Endometrial microvascular endothelial cells (primary cell): ENCODE results near the gene SLC29A2. TPM values are rescaled to one million over a fixed set of nuclear protein-coding genes. Genes with fewer than 3 reads are reported as not detected.
"Not testable (repeated sequence)": the region's sequence is repeated elsewhere in the genome, so short reads cannot be mapped to it uniquely, and the experiment has no call there.

Experiments
- in situ Hi-C: cut with HindIII; loops from 2 replicates; pipeline ENCODE4 v1.10.0; 2017; ENCODE audit warnings: low sequenced_read_pairs, low pct_unique_long_range_greater_than_20kb; ENCODE audit errors: inconsistent ontology term
- total RNA-seq: library from RNA; depleted of rRNA; stranded (reverse); fragments of >200 nt; gene quantifications from one replicate; pipeline ENCODE4 v1.2.3, GENCODE V29; 2015; ENCODE audit errors: inconsistent ontology term

Gene SLC29A2
- total RNA-seq, 1 donor from 2014 or later, result not detected

DNA sequence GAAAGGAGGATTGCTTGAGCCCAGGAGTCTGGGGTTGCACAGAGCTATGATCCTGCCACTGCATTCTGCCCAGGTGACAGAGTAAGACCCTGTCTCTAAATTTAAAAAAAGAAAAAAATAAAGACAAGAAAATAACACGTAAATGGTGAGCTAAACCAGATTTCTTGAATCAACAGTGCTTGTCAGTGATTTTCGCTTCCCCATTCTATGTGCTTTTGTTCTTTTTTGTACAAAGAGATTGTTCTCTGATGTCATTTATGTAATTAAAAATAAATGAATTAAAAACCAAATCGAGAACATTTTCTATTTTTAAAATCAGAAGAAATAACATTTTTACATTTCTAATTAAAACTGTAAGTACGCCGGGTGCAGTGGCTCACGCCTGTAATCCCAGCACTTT is 19.8 kb upstream of the SLC29A2 start:
- in situ Hi-C loops, result no loop called here

GRCh38 chr11:66388780-66389386 is 17.3 kb upstream of the SLC29A2 start:
- in situ Hi-C loops, result no loop called here

DNA sequence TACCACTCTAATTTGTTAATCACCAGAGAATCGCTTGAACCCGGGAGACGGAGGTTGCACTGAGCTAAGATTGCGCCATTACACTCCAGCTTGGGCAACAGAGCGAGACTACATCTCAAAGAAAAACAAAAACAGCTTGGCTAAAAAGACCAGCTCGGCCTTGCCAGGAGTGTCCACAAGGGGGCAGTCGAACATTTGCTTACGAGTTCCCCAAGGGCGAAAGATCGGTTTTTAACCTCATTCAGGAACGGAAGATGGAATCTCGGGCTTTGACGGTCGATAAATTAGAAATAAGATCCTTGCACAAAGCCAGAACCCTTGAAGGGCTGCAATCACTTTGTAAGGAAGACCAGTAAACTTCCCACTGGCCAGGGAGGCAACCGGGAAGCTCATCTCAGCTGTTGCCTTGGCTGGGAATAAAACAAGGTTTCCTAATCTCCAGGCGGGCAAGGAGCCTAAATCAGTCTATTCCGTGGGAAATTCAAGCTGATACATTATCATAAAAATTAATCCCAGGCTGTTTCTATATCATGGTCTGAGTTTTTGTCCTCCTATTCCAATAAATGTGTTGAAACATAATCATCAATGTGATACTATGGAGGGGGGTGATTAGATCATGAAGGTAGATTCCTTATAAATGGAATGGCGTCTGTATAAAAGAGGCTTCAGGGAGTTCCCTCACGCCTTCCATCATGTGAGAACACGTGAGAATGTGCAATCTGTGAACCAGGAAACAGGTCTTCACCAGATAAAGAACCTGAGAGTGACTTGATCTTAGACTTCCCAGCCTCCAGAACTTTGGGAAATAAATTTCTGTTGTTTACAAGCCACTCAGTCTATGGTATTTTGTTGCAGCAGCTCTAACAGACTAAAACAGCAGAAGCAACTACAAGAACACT is 14.9 kb upstream of the SLC29A2 start:
- in situ Hi-C loops, result no loop called here

DNA sequence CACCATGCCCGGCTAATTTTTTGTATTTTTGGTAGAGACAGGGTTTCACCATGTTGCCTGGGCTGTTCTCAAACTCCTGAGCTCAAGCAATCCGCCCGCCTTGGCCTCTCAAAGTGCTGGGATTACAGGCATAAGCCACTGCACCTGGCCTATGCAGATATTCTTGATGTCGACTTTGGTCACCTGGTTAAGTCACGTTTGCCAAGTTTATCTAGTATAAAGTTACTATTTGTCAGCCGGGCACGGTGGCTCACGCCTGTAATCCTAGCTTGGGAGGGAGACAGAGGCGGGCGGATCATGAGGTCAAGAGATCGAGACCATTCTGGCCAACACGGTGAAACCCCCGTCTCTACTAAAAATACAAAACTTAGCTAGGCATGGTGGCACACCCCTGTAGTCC is 12.8 kb upstream of the SLC29A2 start:
- in situ Hi-C loops, result not testable (repeated sequence)

GRCh38 chr11:66380264-66380663 is 8.7 kb upstream of the SLC29A2 start:
- in situ Hi-C loops, result not testable (repeated sequence)

GRCh38 chr11:66373690-66374287 is 2.2 kb upstream of the SLC29A2 start:
- in situ Hi-C loops, result not testable (repeated sequence)

DNA sequence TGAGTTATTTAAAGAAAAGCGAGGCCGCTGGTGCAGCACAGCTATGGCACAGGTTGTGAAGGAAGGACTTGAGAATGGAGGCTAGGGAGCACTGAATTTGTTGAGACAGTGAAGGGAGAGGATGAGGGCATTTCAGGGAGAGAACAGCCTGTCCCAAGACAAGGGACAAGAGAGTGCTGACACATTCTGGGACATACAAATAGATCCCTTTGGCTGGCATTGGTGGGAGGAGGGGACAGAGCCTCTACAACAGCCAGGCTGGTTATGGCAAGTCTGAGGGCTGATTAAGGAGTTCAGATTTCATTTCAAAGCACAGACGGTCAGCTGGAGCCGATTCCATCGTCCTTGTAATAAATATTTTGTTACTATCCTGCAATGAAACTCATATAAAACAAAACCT is 1.7 kb upstream of the SLC29A2 start:
- in situ Hi-C loops, result no loop called here

- in situ Hi-C loops, result no loop called here
These were observed 2.3 kb downstream of the SLC29A2 start for GRCh38 chr11:66369073-66369894.

DNA sequence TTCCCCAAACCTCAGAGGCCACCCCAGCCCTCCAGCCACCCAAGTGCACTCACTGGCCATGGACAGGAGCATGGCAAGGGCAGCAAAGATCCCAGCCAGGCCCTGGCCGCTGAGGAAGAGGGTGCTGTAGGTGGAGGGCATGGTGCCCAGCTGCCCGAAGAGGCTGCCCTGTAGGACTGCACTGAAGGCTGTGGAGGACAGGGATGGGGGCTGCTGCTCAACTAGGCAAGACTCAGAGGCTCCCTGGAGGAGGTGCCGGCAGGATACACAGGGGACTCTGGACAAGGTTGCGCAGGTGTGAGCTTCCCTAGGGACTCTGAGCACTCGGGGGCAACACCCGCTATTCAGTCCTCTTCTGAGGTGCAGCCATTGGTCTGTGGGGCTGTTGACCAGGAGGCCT is 3.1 kb downstream of the SLC29A2 start:
- in situ Hi-C loops, result no loop called here

GRCh38 chr11:66367561-66368312 is 3.8 kb downstream of the SLC29A2 start:
- in situ Hi-C loops, result no loop called here

GRCh38 chr11:66366844-66367477 is 4.6 kb downstream of the SLC29A2 start:
- in situ Hi-C loops, result no loop called here

- in situ Hi-C loops, result no loop called here
These were observed 5.6 kb downstream of the SLC29A2 start for GRCh38 chr11:66365711-66366619.

- in situ Hi-C loops, result no loop called here
These were observed 6.4 kb downstream of the SLC29A2 start for GRCh38 chr11:66365166-66365565.

DNA sequence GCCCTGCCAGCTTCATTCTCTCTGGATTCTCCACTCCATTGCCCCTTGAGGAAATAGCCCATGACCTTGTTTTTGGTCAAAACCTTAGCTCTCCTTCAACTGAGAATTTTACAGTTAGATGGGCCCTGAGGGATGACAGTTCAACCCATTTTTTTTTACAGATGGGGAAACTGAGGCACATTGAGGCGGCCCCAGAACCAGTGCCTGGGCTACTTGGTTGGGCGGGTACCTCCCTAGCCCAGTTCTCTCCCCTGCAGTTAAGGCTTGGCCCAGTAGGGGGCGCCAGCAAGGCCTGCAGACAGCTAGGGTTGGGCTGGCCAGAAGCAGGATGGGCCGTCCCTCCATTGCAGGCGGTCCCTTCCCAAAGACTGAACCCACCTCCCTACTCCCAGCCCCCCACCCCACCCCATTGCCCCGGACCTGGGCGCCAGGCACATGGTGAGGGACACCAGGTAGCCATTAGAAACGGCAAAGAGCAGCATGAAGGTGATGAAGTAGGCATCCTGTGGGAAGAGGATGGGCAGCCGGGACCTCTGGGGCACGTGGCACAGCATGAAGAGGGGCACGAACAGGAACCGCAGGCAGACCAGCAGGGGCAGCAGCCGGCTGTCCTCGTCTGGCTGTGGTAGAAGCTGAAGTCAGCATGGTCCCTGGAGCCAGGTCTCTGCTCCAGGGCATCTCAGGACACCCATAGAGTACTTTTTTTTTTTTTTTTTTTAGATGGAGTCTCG is 7.6 kb downstream of the SLC29A2 start:
- in situ Hi-C loops, result no loop called here

- in situ Hi-C loops, result no loop called here
These were observed 8.4 kb downstream of the SLC29A2 start for GRCh38 chr11:66363187-66363601.

DNA sequence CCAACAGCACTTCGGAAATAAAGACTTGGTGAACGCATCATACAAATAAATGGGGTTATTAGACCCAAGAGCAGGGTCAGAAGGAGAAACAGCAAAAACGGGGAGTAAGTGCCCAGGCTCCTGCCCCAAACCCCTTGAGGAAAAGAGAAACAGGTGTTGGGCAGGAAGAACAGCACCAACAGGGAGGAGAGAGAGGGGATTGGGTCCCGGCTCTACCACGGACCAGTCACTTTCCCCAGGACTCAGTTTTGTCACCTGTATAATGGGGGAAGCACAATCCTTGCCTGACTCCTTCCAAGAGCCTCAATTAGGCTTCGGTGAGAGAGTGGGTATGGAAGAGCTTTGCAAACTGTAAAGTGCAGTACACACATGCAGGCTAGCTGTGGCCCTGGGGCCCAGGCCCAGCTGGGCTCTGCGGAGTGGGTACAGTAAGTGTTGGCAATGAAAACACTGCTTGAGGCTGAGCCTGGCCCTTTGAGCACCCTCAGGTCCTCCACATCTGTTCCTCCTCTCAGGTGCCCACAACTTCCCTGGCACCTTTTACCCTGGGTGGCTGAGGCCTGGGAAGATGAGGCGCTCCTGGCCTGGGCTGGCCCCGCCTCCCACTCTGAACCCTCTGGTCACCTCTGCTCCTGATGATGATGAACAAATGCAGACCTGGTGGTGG is 8.9 kb downstream of the SLC29A2 start:
- in situ Hi-C loops, result no loop called here
